Type B pancreatic cell (in vitro differentiated cells): ENCODE results near the gene RCSD1. TPM values are rescaled to one million over a fixed set of nuclear protein-coding genes. Genes with fewer than 3 reads are reported as not detected.
"Not testable (repeated sequence)": the region's sequence is repeated elsewhere in the genome, so short reads cannot be mapped to it uniquely, and the experiment has no call there.

Experiments
- DNase-seq: peaks from one replicate; pipeline ENCODE4 v3.0.0; 2021; ENCODE audit warnings: mixed read lengths; ENCODE audit not compliant: unreplicated experiment; ENCODE audit errors: extremely low spot score
- H3K27ac Mint-ChIP-seq: 2 replicates; pipeline ENCODE4 v1.8.0; 2021; ENCODE audit warnings: mild to moderate bottlenecking, mixed read lengths
- H3K27me3 Mint-ChIP-seq: 2 replicates; pipeline ENCODE4 v1.8.0; 2021; ENCODE audit warnings: mixed read lengths
- H3K36me3 Mint-ChIP-seq: 2 replicates; pipeline ENCODE4 v1.8.0; 2021; ENCODE audit warnings: mixed read lengths
- H3K4me1 Mint-ChIP-seq: one replicate; pipeline ENCODE4 v1.8.0; 2021; ENCODE audit warnings: mixed read lengths; ENCODE audit not compliant: unreplicated experiment
- H3K4me3 Mint-ChIP-seq: 2 replicates; pipeline ENCODE4 v1.8.0; 2021; ENCODE audit warnings: mild to moderate bottlenecking, mixed read lengths
- H3K9me3 Mint-ChIP-seq: 2 replicates; pipeline ENCODE4 v1.8.0; 2021; ENCODE audit warnings: mixed read lengths
- total RNA-seq: library from RNA; stranded (reverse); gene quantifications from 2 replicates; pipeline ENCODE4 v1.2.1, GENCODE V29; 2021; ENCODE audit warnings: low replicate concordance
- TF ChIP-seq, protein P1 (sequence below): fragments of 200-600 bp; sonication (generic); conservative IDR thresholded peaks from 2 replicates; pipeline ENCODE4 v1.5.0; 2021; ENCODE audit warnings: antibody characterized with exemption, mild to moderate bottlenecking

Gene RCSD1
- total RNA-seq, 1 donor from 2014 or later, result 0.75 TPM

DNA sequence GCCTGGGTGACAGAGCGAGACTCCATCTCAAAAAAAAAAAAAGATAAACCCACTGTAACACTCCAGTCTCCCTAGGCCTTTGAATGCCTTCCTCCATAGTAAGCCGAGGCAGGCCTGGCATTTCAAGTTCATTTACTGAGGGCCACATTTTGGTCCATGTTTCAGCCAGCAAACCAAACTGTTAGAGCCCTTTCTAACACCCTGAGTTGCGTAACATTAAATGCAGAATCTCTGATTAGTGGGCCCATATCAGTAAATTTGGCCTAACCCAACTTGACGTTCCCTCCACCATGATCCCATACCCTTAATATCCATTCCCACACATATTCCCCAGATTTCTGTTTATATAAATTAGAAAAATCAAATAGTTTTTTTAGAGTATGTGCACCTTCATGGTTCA lies 104.2 kb downstream of the RCSD1 start:
- Mint-ChIP-seq H3K27me3 (no peaks in the 10 kb centered on the region), H3K4me1 (no peaks in the 10 kb centered on the region), H3K27ac (no peak overlapping the region), H3K4me3 (no peak overlapping the region), H3K36me3 (peaks cover 21% of the 10 kb centered on the region), H3K9me3 (no peaks in the 10 kb centered on the region)
- no peak for DNase-seq
- TF ChIP-seq, protein P1, sequence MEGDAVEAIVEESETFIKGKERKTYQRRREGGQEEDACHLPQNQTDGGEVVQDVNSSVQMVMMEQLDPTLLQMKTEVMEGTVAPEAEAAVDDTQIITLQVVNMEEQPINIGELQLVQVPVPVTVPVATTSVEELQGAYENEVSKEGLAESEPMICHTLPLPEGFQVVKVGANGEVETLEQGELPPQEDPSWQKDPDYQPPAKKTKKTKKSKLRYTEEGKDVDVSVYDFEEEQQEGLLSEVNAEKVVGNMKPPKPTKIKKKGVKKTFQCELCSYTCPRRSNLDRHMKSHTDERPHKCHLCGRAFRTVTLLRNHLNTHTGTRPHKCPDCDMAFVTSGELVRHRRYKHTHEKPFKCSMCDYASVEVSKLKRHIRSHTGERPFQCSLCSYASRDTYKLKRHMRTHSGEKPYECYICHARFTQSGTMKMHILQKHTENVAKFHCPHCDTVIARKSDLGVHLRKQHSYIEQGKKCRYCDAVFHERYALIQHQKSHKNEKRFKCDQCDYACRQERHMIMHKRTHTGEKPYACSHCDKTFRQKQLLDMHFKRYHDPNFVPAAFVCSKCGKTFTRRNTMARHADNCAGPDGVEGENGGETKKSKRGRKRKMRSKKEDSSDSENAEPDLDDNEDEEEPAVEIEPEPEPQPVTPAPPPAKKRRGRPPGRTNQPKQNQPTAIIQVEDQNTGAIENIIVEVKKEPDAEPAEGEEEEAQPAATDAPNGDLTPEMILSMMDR, result no peak

GRCh38 chr1:167734841-167735240 lies 104.8 kb downstream of the RCSD1 start:
- H3K27ac Mint-ChIP-seq, result no peak overlapping the region
- H3K9me3 Mint-ChIP-seq, result no peaks in the 10 kb centered on the region
- H3K4me1 Mint-ChIP-seq, result no peaks in the 10 kb centered on the region
- no peaks in the 10 kb centered on the region for H3K27me3 Mint-ChIP-seq
- TF ChIP-seq, protein P1, result no peak
- DNase-seq, result no peak
- H3K4me3 Mint-ChIP-seq, result no peak overlapping the region
- peaks cover 25% of the 10 kb centered on the region for H3K36me3 Mint-ChIP-seq

GRCh38 chr1:167737169-167737568 lies 107.1 kb downstream of the RCSD1 start:
- no peaks in the 10 kb centered on the region for H3K4me1 Mint-ChIP-seq
- TF ChIP-seq, protein P1, result no peak
- DNase-seq, result no peak
- H3K9me3 Mint-ChIP-seq, result no peaks in the 10 kb centered on the region
- no peak overlapping the region for H3K4me3 Mint-ChIP-seq
- no peaks in the 10 kb centered on the region for H3K27me3 Mint-ChIP-seq
- no peak overlapping the region for H3K27ac Mint-ChIP-seq
- H3K36me3 Mint-ChIP-seq, result peaks cover 26% of the 10 kb centered on the region

- peaks cover 7% of the 10 kb centered on the region for H3K4me1 Mint-ChIP-seq
- no peak for DNase-seq
These were observed 108.1 kb downstream of the RCSD1 start for GRCh38 chr1:167738158-167738557.

GRCh38 chr1:167739752-167740151 lies 109.7 kb downstream of the RCSD1 start:
- TF ChIP-seq, protein P1, result no peak
- peaks cover 29% of the 10 kb centered on the region for H3K36me3 Mint-ChIP-seq
- H3K4me3 Mint-ChIP-seq, result no peak overlapping the region
- peaks cover 7% of the 10 kb centered on the region for H3K4me1 Mint-ChIP-seq
- H3K27me3 Mint-ChIP-seq, result no peaks in the 10 kb centered on the region
- no peak overlapping the region for H3K27ac Mint-ChIP-seq
- H3K9me3 Mint-ChIP-seq, result no peaks in the 10 kb centered on the region
- DNase-seq, result no peak

More at GRCh38 chr1:167738158-167738557, 108.1 kb downstream of the RCSD1 start:
- Mint-ChIP-seq H3K4me3 (no peak overlapping the region), H3K36me3 (peaks cover 26% of the 10 kb centered on the region), H3K27ac (no peak overlapping the region), H3K9me3 (no peaks in the 10 kb centered on the region), H3K27me3 (no peaks in the 10 kb centered on the region)
- TF ChIP-seq, protein P1, result no peak

DNA sequence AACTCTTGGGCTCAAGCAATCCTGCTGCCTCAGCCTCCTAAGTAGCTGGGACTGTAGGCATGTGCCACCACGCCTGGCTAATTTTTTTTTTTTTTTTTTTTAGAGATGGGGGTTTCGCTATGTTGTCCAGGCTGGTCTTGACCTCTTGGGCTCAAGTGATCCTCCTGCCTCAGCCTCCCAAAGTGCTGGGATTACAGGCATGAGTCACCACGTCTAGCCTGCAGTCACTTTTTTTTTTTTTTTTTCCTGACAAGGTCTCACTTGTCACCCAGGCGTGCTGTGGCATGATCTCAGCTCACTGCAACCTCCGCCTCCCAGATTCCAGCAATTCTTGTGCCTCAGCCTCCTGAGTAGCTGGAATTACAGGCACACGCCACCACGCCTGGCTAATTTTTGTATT lies 111.1 kb downstream of the RCSD1 start:
- not testable (repeated sequence) for DNase-seq, H3K4me3 Mint-ChIP-seq, H3K9me3 Mint-ChIP-seq, H3K27me3 Mint-ChIP-seq, H3K27ac Mint-ChIP-seq
- Mint-ChIP-seq H3K36me3 (peaks cover 31% of the 10 kb centered on the region), H3K4me1 (peaks cover 10% of the 10 kb centered on the region)

- not testable (repeated sequence) for H3K4me3 Mint-ChIP-seq, H3K27ac Mint-ChIP-seq, H3K27me3 Mint-ChIP-seq, DNase-seq, H3K9me3 Mint-ChIP-seq
- Mint-ChIP-seq H3K36me3 (peaks cover 34% of the 10 kb centered on the region), H3K4me1 (peaks cover 16% of the 10 kb centered on the region)
These were observed 112.5 kb downstream of the RCSD1 start for GRCh38 chr1:167742392-167743057.
